Measurements from ENCODE around the gene ZDHHC14. TPM values are rescaled to one million over a fixed set of nuclear protein-coding genes. Genes with fewer than 3 reads are reported as not detected.
"Not testable (repeated sequence)": the region's sequence is repeated elsewhere in the genome, so short reads cannot be mapped to it uniquely, and the experiment has no call there.

ZDHHC14 gene
- total and polyA plus RNA-seq, 2 of the 8 experiments (the other 6 are each of a cell fraction or from before 2014, with no cell fraction given) = 2.9 to 5.3 TPM

DNA sequence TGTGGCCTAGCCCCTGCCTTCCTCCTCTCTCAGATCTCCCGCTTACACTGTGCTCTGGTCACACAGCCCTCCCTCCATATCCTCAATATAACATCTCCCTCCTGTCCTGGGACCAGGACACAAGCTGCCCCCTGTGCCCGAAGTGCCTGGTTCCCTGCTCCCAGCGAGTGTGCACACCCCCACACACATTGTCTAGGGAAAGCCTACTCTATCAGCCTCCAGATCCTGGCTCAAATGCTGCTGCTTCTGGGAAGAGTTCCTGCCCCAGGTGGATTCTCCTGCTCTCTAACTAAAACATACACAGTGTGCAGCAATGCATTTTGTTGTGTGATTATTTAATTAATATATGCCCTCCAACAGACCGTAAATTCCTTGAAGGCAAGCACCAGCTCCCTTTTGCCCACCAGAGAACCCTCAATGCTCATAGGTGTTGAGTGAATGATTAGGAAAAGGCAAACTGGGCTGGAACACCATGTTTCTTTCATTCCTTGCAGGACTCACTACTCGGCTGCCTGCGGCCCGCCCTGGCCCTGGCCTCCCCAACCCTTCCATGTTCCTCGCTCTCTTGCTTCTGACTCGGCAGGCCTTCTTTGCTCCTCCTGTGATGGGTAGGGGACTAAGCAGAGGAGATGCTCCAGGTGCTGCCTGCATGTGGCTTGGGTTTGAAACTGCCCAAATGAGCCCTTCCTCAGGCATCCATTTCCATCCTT, 194.6 kb downstream of the ZDHHC14 start (continued):
- TF ChIP-seq TAF7 (optimal IDR thresholded peaks at IDR 0.05; ENCODE audit: borderline replicate concordance, low read depth, low read length) (no peak), EGR1 (IDR thresholded peaks at IDR 0.05; ENCODE audit: borderline replicate concordance, low read depth, low read length) (no peak), RAD21 (IDR thresholded peaks at IDR 0.05 in 1 of 2, conservative IDR thresholded peaks at IDR 0.05 in 1 of 2; ENCODE audit: low read depth in 2 of 2, low read length in 2 of 2) (no peak), SIRT6 (IDR thresholded peaks at IDR 0.05; ENCODE audit: low read length) (no peak), RXRA (IDR thresholded peaks at IDR 0.05; ENCODE audit: insufficient read depth, low read depth, low read length) (no peak), CREB1 (IDR thresholded peaks at IDR 0.05) (no peak)

DNA sequence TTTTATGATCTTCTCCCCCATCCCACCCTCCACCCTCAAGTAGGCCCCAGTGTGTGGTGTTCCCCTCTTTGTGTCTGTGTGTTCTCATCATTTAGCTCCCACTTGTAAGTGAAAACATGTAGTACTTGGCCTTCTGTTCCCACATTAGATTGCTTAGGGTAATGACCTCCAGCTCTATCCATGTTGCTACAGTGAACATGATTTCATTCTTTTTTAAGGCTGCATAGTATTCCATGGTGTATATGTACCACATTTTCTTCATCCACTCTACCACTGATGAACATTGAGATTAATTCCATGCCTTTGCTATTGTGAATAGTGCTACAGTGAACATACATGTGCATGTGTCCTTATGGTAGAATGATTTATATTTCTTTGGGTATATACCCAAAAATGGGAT, 196.0 kb downstream of the ZDHHC14 start:
- H2AFZ ChIP-seq (ENCODE audit: low read length); H3K4me2 ChIP-seq (ENCODE audit: insufficient read depth in 1 of 2, low read depth in 2 of 2, low read length in 2 of 2); H4K20me1 ChIP-seq (replicated peaks in 1 of 2; ENCODE audit: control insufficient read depth in 1 of 2, insufficient read depth in 2 of 2, low read length in 2 of 2); H3K23me2 ChIP-seq (ENCODE audit: low read depth, low read length); H3K56ac ChIP-seq (replicated peaks; ENCODE audit: insufficient read length, low read depth, low read length); H4K8ac ChIP-seq (ENCODE audit: extremely low read depth, insufficient read depth, low read length); H3K79me2 ChIP-seq (ENCODE audit: control insufficient read depth in 1 of 2, insufficient read depth in 2 of 2, low read length in 2 of 2); H3K27me3 ChIP-seq (replicated peaks in 1 of 4; ENCODE audit: control insufficient read depth in 3 of 4, extremely low read depth in 1 of 4, insufficient read depth in 3 of 4, low read length in 3 of 4); DNase-seq (ENCODE audit: low read depth in 1 of 2, low spot score in 2 of 2); H2BK12ac ChIP-seq (ENCODE audit: low read depth, low read length); H3K4me1 ChIP-seq (replicated peaks in 1 of 4; ENCODE audit: control insufficient read depth in 3 of 4, insufficient read depth in 4 of 4, low read length in 3 of 4); H3K79me1 ChIP-seq (ENCODE audit: low read depth, low read length); H3K14ac ChIP-seq (ENCODE audit: insufficient read length); H3K4me3 ChIP-seq (ENCODE audit: extremely low read depth in 1 of 4, insufficient read depth in 2 of 4, low read depth in 3 of 4, low read length in 4 of 4); H2BK15ac ChIP-seq (ENCODE audit: low read length); POLR2A ChIA-PET (ENCODE audit: partially characterized antibody); H2AK5ac ChIP-seq (ENCODE audit: low read depth, low read length); H2BK5ac ChIP-seq (ENCODE audit: low read depth, low read length); H2BK120ac ChIP-seq (replicated peaks; ENCODE audit: low read depth, low read length); H3K18ac ChIP-seq (ENCODE audit: extremely low read depth, low read length); H4K91ac ChIP-seq (replicated peaks; ENCODE audit: insufficient read length, low read length); H3K9ac ChIP-seq (replicated peaks in 1 of 4; ENCODE audit: extremely low read depth in 1 of 4, low read depth in 3 of 4, low read length in 3 of 4); H3K4ac ChIP-seq (replicated peaks; ENCODE audit: insufficient read length, low read depth, low read length); H3K9me3 ChIP-seq (ENCODE audit: insufficient read depth in 2 of 2, low read depth in 1 of 2, low read length in 1 of 2); H3K23ac ChIP-seq (ENCODE audit: insufficient read length); H2BK20ac ChIP-seq (ENCODE audit: low read length); FAIRE-seq; H4K5ac ChIP-seq (ENCODE audit: insufficient read length, low read depth, low read length); H3K36me3 ChIP-seq (ENCODE audit: control insufficient read depth in 2 of 4, insufficient read depth in 4 of 4, low read length in 3 of 4); H3K27ac ChIP-seq (ENCODE audit: low read depth, low read length): not testable (repeated sequence)
- CTCF ChIA-PET (ENCODE audit: partially characterized antibody) = interaction anchor here (0.6 kb wide), 1 partner anchor 1032 kb away, joined by 3 read pairs; no protein-coding TSS in a partner anchor
